Activated CD4-positive, CD25-positive, alpha-beta regulatory T cell treated with anti-CD3 and anti-CD28 coated beads, Interleukin-2, amount 50 U/mL, for 72 hours (primary cell): ENCODE measurements around the gene BSDC1.
"Not testable (repeated sequence)": the region's sequence is repeated elsewhere in the genome, so short reads cannot be mapped to it uniquely, and the experiment has no call there.

ENCODE experiments used
- DNase-seq: peaks from one replicate; pipeline ENCODE4 v3.0.0; 2021

Gene BSDC1, protein sequence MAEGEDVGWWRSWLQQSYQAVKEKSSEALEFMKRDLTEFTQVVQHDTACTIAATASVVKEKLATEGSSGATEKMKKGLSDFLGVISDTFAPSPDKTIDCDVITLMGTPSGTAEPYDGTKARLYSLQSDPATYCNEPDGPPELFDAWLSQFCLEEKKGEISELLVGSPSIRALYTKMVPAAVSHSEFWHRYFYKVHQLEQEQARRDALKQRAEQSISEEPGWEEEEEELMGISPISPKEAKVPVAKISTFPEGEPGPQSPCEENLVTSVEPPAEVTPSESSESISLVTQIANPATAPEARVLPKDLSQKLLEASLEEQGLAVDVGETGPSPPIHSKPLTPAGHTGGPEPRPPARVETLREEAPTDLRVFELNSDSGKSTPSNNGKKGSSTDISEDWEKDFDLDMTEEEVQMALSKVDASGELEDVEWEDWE

DNA sequence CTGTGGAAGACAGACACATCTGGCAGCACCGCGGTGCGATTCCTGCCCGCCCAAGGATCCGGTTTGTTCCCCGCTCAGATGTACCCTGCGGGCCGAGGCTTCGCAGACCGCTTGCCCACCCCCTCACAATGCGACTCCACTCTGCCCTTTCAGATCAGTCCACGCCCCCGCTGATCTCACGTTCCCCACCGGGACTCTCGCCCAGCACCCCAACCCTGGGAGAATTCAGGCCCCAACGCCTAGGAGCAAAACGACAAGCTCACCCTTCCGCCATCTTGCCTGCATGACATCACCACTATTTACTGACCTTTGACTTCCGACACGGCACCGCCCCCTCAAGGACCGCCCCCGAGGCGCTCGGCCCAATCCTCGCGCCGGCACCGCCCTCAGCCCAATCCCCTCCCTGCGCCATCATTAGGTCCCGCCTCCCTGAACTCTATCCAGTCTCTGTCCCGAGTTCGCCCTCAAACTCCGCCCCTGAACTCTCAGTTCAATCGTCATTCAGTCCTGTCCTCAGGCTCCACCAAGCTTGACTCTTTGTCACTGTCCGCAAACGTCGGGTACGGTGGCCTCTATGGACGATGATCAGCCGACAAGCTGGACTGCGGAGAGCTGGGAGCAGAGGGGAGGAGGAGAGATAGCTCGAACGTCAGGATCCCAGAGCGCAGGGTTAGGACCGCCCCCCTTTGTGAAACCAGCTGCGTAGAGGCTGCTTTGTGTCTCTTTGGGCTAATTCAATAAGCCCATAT, at the start of gene BSDC1:
Gene BSDC1, minus strand, starts transcription at position 301 of the 749 bp plus-strand sequence. Its CDS starts 27 bp downstream, at position 274.
- DNase-seq: peak; percentile 99

DNA sequence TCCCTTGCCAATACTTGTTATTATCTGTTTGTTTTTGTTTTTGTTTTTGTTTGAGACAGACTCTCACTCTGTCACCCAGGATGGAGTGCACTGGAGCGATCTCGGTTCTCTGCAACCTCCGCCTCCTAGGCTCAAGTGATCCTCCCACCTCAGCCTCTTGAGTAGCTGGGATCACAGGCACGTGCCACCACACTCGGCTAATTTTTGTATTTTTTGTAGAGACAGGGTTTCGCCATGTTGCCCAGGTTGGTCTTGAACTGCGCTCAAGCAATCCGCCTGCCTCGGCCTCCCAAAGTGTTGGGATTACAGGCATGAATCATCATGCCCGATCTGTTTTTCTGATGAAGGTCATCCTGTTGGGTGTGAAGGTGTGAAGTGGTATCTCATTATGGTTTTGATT, 47.2 kb upstream of the BSDC1 start:
- not testable (repeated sequence) for DNase-seq

DNA sequence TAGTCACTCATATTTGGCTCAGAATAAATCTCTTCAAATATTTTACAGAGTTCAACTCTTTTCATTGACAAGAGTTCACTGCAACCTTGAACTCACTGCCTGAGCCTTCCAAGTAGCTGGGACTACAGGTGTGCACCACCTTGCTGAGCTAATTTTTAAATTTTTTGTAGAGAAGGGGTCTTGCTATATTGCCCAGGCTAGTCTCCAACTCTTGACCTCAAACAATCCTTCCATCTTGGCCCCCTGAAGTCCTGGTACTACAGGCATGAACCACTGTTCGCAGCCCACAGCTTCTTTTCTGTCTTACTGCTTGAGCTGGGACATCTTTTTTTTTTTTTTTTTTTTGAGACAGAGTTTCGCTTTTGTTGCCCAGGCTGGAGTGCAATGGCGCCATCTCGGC, 44.5 kb upstream of the BSDC1 start:
- not testable (repeated sequence) for DNase-seq

DNA sequence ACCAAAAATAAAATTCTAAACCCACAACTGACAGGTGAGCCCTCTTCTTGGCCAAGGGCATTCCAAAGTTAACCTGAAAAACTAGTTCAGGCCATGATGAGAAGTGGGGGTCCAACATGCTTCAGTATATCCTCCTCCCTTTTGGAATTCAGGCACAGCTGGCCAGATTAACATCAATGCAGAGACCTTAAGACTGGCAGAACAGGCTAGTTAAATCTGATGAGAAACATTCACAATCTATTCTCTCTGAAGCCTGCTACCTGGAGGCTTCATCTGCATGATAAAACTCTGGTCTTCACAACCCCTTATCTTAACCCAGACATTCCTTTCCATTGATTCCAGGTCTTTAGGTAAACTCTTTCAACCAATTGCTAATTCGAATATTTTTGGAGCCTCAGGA, 43.9 kb upstream of the BSDC1 start:
- DNase-seq: no peak

DNA sequence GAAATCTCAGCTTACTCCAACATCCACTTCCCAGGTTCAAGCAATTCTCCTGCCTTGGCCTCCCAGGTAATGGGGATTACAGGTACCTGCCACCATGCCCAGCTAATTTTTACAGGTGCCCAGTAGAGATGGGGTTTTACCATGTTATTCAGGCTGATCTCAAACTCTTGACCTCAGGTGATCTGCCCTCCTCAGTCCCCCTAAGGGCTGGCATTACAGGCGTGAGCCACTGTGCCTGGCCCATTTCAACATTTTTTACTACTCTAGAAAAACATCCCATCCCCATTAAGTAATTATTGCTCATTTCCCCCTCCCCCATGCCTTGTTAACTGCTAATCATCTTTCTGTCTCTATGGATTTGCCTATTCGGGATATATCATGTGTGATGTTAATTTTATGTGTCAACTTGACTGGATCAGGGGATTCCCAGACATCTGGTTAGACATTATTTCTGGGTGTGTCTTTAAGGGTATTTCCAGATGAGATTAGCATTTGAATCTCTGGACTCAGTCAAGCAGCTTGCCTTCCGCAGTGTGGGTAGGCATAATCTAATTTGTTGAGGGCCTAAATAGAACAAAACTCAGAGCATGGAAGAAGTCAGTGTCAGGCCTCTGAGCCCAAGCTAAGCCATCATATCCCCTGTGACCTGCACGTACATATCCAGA, 37.6 kb upstream of the BSDC1 start:
- no peak for DNase-seq

DNA sequence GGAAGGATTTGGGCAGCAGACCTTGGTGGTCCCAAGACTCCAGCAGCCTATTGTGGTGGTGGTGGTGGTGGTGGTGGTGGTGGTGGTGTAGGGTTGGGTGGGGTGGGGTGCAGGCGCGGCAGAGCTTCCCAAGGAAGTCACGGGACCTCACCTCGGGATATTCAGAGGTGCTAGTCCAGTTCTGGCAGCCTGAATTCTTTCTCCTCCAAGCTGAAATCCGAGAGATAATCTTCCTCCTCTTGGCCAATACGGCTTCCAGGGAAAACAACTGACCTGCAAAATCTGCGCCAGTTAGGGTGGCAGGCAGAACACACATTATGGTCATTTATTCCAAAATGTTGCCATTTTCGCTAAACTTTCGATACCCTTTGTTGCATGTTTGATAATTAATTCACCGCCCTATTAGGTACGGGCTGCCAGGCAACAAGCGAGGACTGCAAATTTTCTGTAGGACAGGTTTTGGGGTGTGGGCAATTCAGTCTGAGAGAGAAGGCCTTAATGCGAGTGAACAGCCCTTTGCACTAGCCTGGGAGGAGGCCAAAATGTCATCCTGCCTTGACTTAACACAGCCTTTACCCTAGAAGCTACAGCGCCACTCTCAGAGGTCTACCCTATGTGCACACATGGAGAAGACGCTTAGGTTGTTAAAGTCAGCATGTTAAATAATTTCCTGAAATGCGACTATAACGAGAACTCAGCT, 33.2 kb upstream of the BSDC1 start:
- no peak for DNase-seq

DNA sequence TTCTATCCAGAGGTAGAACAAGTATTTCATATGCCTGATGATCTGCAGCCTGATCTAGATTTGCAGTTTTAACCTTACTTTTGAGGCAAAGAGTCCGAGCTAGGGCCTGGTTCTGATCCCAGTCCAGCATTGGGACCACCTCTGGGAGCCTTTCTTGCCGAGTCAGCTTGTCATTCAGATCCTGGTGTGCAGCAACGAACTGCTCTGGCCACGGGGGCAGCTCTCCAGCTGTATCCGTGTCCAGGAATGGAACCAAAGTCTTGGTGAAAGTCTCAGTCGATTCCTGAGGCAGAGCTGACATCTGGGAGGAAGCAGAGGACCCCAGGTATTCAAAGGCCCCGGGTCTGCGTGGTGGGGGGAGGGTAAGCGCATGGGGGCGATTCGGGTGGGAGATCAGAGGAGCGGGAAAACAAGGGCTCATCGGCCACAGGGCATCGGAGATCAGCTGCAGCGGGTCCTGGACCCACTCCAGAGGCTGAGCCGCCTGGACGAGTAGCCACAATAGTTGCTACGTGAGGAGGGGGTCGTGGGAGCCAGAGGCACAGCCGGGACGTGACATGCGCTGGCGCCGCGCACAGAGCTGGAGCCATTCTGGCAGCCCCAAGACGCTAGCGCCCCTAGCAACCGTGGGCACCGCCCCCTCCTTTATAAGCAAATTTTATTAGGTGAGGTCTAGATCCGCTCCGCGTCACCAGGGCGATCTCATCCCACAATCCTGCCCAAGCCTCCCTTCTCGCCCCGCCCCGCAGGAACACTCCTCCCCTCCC, 32.4 kb upstream of the BSDC1 start:
- no peak for DNase-seq

DNA sequence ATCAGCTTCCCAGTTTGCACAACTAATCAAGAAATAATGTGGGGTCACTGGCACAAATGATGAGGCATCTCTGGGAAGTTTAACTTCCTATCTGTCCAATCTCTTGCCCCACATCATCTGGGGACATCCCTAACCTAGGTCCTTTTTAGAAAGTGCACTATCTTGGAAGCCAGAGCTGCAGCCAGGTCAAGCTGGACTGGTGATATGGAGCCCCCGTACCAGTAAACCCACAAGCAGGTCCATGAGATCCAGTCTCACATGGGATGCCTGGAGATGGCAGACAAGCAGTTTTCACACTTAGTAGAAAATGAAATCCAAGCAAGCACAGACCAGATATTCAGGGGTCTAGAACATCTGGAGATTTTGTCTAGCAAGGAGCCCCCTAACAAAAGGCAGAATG, 27.5 kb upstream of the BSDC1 start:
- DNase-seq: no peak

DNA sequence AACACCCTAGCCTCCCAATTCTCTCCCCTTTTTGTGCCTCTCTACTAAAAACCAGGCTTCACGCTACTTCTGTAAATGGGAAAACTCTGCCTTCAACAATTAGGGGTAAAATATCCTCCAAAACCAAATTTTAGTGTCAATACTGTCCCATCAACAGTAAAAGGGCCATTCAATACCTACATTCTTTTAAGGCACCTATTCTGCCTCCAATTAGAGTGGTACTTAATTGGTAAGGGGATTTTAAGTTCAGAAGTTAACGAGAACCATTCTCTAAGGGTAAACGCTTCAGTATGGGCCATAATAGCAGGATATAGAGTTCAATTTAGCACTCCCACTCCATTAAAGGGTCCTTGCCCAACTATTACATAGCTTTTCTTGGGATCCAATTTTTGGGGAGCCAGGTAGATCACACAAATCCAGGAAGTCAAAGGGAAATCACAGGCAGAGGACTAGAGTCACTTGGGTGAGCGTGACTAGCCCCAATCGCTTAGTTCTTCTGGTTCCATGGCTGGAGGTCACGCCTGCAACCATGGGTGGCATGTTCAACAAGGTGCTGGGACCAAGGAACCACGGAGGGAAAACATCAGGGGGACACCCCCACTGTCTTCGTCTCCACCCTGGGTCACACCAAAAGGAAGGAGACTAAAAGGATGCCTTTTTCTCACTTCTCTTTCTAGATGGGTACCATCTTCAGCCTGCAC, 20.1 kb upstream of the BSDC1 start:
- no peak for DNase-seq

DNA sequence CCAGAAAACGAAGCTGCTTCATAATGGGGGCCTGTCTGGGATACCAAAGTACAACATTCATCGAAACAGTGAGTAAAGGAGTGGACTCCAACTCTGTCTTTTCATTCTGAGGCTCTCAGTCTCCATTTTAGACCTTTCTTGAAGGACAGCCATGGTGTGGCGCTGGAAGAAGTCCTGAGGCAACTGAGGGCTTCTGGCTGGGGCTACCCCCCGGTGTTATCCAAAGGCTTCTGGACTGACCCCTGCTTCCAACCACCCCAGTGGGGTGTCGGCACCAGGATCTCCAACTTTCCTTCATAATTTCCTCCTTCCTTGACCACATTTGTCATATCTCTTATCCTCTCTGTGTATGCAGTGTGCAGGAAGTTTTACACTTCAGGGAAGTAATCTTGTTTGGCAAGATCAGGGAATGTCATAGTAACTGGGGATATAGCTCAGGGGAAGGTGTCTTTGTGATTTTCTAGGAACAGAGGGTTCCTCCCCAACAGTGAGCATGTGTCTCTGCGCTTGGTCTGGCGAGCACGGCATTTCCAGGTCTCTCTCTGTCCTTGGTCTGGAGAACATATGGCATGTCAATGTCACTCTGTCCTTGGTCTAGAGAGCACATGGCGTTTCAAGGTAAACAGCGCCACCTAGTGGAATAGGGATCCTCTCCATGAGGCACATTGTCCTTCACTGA, 19.4 kb upstream of the BSDC1 start:
- peak; percentile 66 for DNase-seq

DNA sequence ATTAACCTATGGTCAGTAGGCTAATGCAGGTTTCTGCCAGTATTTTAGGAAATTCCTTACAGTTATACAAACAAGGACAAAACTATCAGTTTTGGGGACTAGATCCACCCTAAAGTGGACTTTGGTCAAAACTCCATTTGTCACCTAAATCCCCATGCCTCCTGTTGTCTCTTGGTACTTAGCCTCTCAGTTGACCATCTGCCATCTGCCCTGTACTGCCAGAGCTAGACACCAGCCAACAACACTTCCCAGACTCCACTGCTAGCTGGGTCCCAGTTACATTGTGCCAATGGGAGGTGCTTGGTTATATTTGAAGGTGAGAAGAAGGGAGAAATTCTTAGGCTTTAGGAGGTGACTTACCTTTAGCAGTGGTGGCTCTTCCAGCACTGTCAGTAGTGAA, 17.0 kb upstream of the BSDC1 start:
- DNase-seq: no peak

DNA sequence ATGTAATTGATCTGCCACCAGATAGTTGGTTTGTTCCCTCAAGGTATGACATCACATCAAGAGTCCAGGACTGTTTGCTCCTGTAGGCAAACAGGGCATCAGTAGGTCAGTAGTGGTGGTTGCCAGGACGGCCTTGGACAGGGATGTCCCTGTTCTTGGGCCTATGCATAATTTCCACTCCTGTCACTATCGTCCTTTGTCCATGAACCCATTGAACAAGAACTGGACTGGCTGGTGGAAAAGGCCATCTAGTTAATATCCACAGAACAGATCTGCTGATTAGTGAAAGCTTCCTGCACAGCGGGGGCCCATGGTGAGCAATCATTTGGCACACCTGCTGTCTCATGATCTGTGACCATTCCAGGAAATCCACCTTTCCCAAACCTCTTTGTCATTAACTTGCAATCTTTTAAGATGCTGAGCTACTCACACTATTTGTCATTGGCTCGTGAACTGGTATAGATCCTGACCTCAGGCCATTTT, 12.4 kb upstream of the BSDC1 start:
- no peak for DNase-seq

DNA sequence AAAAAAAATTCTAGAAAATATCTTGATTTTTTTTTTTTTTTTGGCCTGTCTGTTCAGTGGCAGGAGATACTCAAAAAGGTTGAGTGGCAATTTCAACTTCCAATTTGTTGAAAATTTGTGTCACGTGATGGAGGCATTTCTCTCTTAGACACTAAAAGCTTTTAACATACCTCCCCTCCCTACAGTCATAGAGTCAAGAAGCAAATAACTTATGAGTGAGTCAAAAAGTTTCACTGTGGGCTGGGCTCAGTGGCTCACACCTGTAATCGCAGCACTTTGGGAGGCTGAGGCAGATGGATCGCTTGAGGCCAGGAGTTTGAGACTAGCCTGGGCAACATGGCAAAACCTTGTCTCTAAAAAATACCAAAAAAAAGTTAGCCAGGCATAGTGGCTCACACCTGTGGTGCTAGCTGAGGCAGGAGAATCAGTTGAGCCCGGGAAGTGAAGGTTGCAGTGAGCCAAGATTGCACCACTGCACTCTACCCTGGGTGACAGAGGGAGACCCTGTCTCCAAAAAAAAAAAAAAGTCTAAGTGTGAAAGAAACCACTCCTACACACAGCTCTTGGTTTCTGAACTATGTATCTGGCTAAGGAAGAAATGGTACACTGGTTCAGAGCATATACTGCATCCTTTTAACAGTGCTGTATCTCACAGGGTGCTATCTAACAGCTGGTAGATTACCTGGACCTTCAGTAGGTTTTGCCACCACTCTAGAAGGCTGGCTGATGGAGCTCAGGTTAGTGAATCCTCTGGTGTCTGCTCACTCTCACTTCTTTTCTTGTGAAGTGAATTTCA, 11.6 kb upstream of the BSDC1 start:
- no peak for DNase-seq

DNA sequence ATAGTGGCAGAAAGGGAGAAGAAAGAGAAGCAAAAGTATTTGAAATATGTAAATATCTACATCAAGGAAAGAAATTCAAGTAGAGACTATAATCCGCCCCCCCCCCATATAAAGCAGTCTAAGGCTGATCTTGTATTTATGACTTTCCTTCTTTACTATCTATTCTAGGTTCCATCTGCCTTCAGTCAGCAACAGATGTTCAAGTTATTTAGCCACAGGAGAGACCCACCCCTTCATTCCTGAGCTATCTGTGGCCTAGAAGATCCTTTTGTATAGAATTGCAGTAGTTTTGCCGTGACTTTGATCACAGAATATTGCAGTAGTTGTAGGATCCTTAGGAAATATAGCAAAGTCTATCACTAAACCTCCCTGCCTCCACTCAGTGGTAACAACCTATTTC, 10.7 kb upstream of the BSDC1 start:
- no peak for DNase-seq

DNA sequence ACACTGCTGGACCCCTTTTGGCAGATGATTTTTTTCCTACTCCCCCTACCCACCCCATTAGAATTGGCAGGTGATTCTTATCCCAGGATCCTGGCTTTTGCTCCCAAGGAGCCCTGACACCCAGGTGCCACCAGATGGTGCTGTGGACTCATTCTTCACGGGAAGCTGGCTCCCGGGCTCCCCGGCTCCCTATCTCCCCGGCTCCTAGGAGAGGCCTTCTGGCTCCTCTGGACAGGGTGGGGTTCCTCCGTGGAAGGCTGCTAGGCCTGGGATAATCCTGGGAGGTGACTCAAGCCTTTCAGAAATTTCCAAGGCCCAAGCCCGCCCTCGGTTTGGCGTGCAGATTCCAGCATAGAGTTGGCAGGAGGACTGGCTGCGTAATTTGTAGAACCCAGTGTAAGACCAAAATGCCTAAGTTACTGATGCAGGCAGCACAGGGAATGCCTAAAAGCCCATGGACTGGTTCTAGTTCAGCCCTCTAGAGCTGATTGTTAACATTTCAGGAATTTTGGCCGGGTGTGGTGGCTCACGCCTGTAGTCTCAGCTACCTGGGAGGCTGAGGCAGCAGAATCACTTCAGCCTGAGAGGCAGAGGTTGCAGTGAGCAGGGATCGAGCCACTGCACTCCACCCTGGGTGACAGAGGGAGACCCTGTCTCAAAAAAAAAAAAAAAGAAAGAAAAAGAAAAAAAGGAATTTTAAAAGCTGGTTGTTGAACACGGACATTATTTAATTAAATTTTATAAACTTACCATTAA, 6.8 kb upstream of the BSDC1 start:
- peak; percentile 59 for DNase-seq

DNA sequence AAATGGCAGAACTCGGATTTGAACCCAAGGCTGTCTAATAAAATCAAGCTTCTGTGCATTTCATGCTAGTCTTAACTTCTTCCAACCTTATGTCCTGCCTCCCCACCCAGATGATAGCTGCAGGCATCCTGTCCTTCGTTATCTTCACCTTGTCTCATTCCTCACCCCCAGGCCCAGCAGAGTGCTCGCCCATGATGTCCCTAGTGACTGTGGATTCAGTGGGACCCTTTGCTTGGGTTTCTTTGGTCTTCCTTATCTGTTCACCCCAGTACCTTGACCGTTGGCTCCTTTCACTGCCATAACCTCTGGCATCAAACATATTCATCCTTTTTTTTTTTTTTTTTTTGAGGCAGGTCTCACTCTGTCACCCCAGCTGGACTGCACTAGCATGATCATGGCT, 5.6 kb upstream of the BSDC1 start:
- no peak for DNase-seq

DNA sequence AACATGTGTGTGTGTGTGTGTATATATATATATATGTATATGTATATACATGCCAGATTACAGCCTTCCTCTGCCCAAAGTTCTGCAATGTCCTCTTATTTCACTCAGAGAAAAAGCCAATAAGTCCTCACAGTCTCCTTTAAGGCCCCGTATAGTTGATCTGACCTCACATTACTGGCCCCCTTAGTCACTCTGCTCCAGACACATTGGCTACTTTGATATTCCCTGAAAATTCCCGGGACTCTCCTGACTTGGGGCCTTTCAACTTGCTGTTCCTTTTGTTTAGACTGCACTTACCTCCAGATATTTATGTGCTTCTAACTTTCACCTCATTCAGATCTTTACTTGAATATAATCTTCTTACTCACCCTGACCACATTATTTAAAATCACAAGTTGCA, 4.2 kb upstream of the BSDC1 start:
- DNase-seq: no peak

DNA sequence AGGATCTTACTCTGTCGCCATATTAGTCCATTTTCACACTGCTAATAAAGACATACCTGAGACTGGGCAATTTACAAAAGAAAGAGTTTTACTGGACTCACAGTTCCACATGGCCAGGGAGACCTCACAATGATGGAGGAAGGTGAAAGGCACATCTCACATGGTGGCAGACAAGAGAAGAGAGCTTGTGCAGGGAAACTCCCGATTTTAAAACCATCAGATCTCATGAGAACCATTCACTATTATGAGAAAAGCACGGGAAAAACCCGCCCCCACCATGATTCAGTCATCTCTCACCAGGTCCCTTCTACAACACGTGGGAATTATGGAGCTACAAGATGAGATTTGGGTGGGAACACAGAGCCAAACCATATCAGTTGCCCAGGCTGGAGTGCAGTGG, 2.3 kb upstream of the BSDC1 start:
- DNase-seq: not testable (repeated sequence)

DNA sequence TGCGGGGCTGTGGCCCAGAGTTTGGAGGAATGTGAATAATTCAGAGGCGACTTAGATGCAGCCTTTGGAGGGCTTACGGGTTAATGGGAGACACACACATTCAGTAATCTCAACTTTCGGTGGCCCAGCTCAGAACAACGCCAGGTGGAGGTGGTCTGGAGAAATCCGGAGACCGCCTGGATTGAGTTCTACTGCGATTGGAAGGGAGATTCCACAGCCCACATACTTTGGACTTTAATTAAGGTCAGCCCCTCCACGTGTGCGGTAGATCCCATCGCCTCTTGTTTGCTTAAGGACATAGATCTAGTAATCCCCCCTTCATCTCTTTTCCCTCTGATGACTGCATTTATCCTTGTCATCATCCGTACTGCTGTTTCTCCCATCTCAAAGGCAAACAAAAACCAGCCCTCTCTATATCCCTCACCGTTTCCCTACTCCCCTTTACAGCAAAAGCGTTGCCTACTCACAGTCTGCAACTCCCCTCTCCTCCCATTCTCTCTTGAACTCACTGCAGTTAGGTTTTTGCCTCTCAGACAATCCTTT, 720 bp upstream of the BSDC1 start:
- no peak for DNase-seq
